Ovary (tissue), 9 donors: ENCODE measurements around the gene FMO2. TPM values are rescaled to one million over a fixed set of nuclear protein-coding genes. Genes with fewer than 3 reads are reported as not detected.

Experiments
- DNase-seq, 5 donors: peaks; one replicate each; pipeline ENCODE4 v3.0.0-alpha.2; 2019 to 2020
- H3K27ac ChIP-seq, 2 donors: fragments of 200-600 bp; one replicate each; pipeline versions ENCODE4 v1.5.1 to v1.8.0; 2019 to 2022
- H3K27me3 ChIP-seq: fragments of 200-600 bp; one replicate; pipeline ENCODE4 v1.8.0; 2022
- H3K36me3 ChIP-seq: fragments of 200-600 bp; sonication (generic); one replicate; pipeline ENCODE4 v1.5.1; 2019
- H3K4me1 ChIP-seq: one replicate; pipeline ENCODE4 v1.8.1; 2013; ENCODE audit warnings: mild to moderate bottlenecking, moderate library complexity; ENCODE audit not compliant: insufficient read depth
- H3K4me3 ChIP-seq: fragments of 200-600 bp; sonication (generic); one replicate; pipeline ENCODE4 v1.5.1; 2017
- H3K9me3 ChIP-seq, 2 donors: fragments of 200-600 bp in 1 of 2; sonication (generic) in 1 of 2; one replicate each; pipeline versions ENCODE4 v1.5.1 to v1.8.1; 2013 to 2019; ENCODE audit warnings: mild to moderate bottlenecking in 1 of 2, moderate library complexity in 1 of 2
- CTCF ChIP-seq, 3 donors: fragments of 450-650 bp in 2 of 3; fragments of 200-600 bp in 1 of 3; IDR thresholded peaks; one replicate each; pipeline versions ENCODE4 v1.5.1 to v1.8.0; 2016 to 2022; ENCODE audit warnings: antibody characterized with exemption in 3 of 3, mild to moderate bottlenecking in 1 of 3
- EP300 ChIP-seq: sonication (generic); formaldehyde crosslinking; IDR thresholded peaks from one replicate; pipeline ENCODE4 v1.6.1; 2017; ENCODE audit warnings: antibody characterized with exemption
- POLR2A ChIP-seq: fragments of 450-650 bp; IDR thresholded peaks from one replicate; pipeline ENCODE4 v1.6.1; 2017; ENCODE audit warnings: antibody characterized with exemption, mild to moderate bottlenecking, moderate library complexity
- whole genome bisulfite sequencing, 3 donors: extraction: QIAGEN DNeasy Blood & Tissue Kit in 1 of 3; methylation state at CpG; one replicate each; pipeline versions ENCODE4 v1.1.5 to v1.1.7; 2013 to 2017; 5-methylcytosine and 5-hydroxymethylcytosine counted together
- intact Hi-C, 4 donors: fragments of 100-400 bp; cut with DNase I; formaldehyde crosslinking; loops; one replicate each; pipeline versions ENCODE4 v1.11.0 to v1.15.1; 2022 to 2023
- polyA plus RNA-seq, 2 donors: library from polyadenylated mRNA; stranded (reverse); fragments of 200-250 nt in 1 of 2; fragments of 350-450 nt in 1 of 2; fragmentation: Illumina TruSeq in 1 of 2; extraction: RNeasy Lipid Tissue Mini Kit (QIAGEN cat#74804) in 1 of 2; gene quantifications; one replicate each; pipeline ENCODE4 v1.2.3, GENCODE V29; 2013 to 2014
- total RNA-seq, 7 donors: library from RNA; depleted of rRNA in 2 of 7; stranded (reverse); fragments of >200 nt in 2 of 7; fragmentation: NEBNext Ultra II Directional in 3 of 7; extraction: Animal tissue kit (Norgen Biotek cat#: 25700) in 3 of 7; gene quantifications; one replicate each; pipeline versions ENCODE4 v1.1.0 to v1.2.4, GENCODE V29; 2016 to 2023
- donor health status: DM: no; HTN: no; CAD: no; lungs with moderate emphysema.
- donor health status: DM: no; HTN: no; CAD: no.
- donor health status: Bipolar disorder and iron deficiency.
- donor health status: DM: yes; HTN: yes; CAD: no.
- donor health status: DM: no; HTN: no; CAD: no.
- donor health status: DM: yes; HTN: yes; CAD: no.

Gene FMO2
- total and polyA plus RNA-seq, 9 donors = 1.6 to 12.8 (median 5.8) TPM

GRCh38 chr1:171179318-171180227, 5.5 kb upstream of the FMO2 start:
- TF ChIP-seq POLR2A = no peak
- no peak for TF ChIP-seq EP300
- no peak for TF ChIP-seq CTCF (IDR thresholded peaks at IDR 0.05)
- intact Hi-C loops = no loop called here
- H3K36me3 ChIP-seq = no peaks in the 10 kb centered on the region
- no peaks in the 10 kb centered on the region for H3K4me1 ChIP-seq
- no peaks in the 10 kb centered on the region for H3K27me3 ChIP-seq
- no peaks in the 10 kb centered on the region for H3K9me3 ChIP-seq
- DNase-seq = no peak
- 60 to 69% (median 68%) methylated on average over 5 of the region's 5 CpGs for WGBS, 3 donors
- H3K4me3 ChIP-seq = no peak overlapping the region
- no peak overlapping the region for H3K27ac ChIP-seq

- intact Hi-C loops = no loop called here
- TF ChIP-seq POLR2A (no peak), CTCF (IDR thresholded peaks at IDR 0.05) (no peak), EP300 (no peak)
- WGBS, 3 donors = 85 to 92% (median 87%) methylated on average over 2 of the region's 2 CpGs
- H3K4me1 ChIP-seq = no peaks in the 10 kb centered on the region
- no peak overlapping the region for H3K27ac ChIP-seq
- no peak for DNase-seq
- H3K4me3 ChIP-seq = no peak overlapping the region
- no peaks in the 10 kb centered on the region for H3K9me3 ChIP-seq
- H3K27me3 ChIP-seq = no peaks in the 10 kb centered on the region
- H3K36me3 ChIP-seq = no peaks in the 10 kb centered on the region
These were observed 4.4 kb upstream of the FMO2 start for GRCh38 chr1:171180670-171181069.

- Histone ChIP-seq H3K4me3 (no peak overlapping the region), H3K27me3 (no peaks in the 10 kb centered on the region), H3K27ac (no peak overlapping the region), H3K9me3 (no peaks in the 10 kb centered on the region), H3K36me3 (no peaks in the 10 kb centered on the region), H3K4me1 (peaks cover 2% of the 10 kb centered on the region)
- peak; percentile 22 to 65 (median 51) for DNase-seq
- 17 to 31% (median 21%) methylated on average over 11 of the region's 11 CpGs for WGBS, 3 donors
- TF ChIP-seq EP300 (no peak), CTCF (IDR thresholded peaks at IDR 0.05) (peak in 2 of 3 donors; percentile 45 to 55)
- intact Hi-C loops = loop anchor here in 1 of 4 donors (5.0 kb wide), 1 partner anchor 46 kb away; no protein-coding TSS in a partner anchor
These were observed 3.5 kb downstream of the FMO2 start for GRCh38 chr1:171188388-171189266.

GRCh38 chr1:171191992-171192391, 6.9 kb downstream of the FMO2 start:
- H3K27me3 ChIP-seq = no peaks in the 10 kb centered on the region
- 29 to 40% (median 31%) methylated on average over 1 of the region's 1 CpG for WGBS, 3 donors
- H3K4me1 ChIP-seq = peaks cover 2% of the 10 kb centered on the region
- H3K9me3 ChIP-seq = no peaks in the 10 kb centered on the region
- H3K4me3 ChIP-seq = no peak overlapping the region
- DNase-seq = no peak
- H3K36me3 ChIP-seq = no peaks in the 10 kb centered on the region
- intact Hi-C loops = no loop called here
- no peak for TF ChIP-seq POLR2A
- no peak for TF ChIP-seq CTCF (IDR thresholded peaks at IDR 0.05)
- no peak for TF ChIP-seq EP300
- H3K27ac ChIP-seq = no peak overlapping the region
